WTC11 (cell line): Measurements from ENCODE around the gene TMEM145. TPM values are rescaled to one million over a fixed set of nuclear protein-coding genes. Genes with fewer than 3 reads are reported as not detected.

Experiments used
- ATAC-seq: fragments of 200-7000 bp; cut with Tn5 transposase; 2 replicates; pipeline ENCODE4 v1.10.0; 2021; ENCODE audit warnings: mild to moderate bottlenecking, moderate library complexity
- CTCF ChIA-PET: fragments of 300-600 bp; sonication (Branson Sonifier 250); formaldehyde crosslinking; loops from one replicate; lab custom pipeline; 2021; ENCODE audit warnings: antibody characterized with exemption; lab: Charles Lee
- POLR2A ChIA-PET: fragments of 350-600 bp; sonication (Branson Sonifier 250); formaldehyde crosslinking; loops from one replicate; lab custom pipeline; 2021; ENCODE audit warnings: antibody characterized with exemption; lab: Charles Lee
- DNase-seq: peaks from one replicate; pipeline ENCODE4 v3.0.0; 2021; ENCODE audit warnings: low spot score
- H3K27ac Mint-ChIP-seq: 2 replicates; pipeline ENCODE4 v1.8.0; 2021; ENCODE audit warnings: mixed read lengths
- H3K27me3 Mint-ChIP-seq: 2 replicates; pipeline ENCODE4 v1.8.0; 2021; ENCODE audit warnings: low read depth, mild to moderate bottlenecking, moderate library complexity, mixed read lengths
- H3K36me3 Mint-ChIP-seq: 2 replicates; pipeline ENCODE4 v1.8.0; 2021; ENCODE audit warnings: mixed read lengths
- H3K4me1 Mint-ChIP-seq: 2 replicates; pipeline ENCODE4 v1.8.0; 2022; ENCODE audit warnings: mixed read lengths
- H3K4me3 Mint-ChIP-seq: 2 replicates; pipeline ENCODE4 v1.8.0; 2021; ENCODE audit warnings: mild to moderate bottlenecking, moderate library complexity, mixed read lengths
- H3K9me3 Mint-ChIP-seq: 2 replicates; pipeline ENCODE4 v1.8.0; 2021; ENCODE audit warnings: mixed read lengths
- AFF4 ChIP-seq: sonication (generic); formaldehyde crosslinking; IDR thresholded peaks from 2 replicates; pipeline ENCODE4 v1.8.1; 2023; ENCODE audit warnings: mild to moderate bottlenecking, missing genetic modification reagents, borderline replicate concordance
- AR ChIP-seq: fragments of 250-450 bp; sonication (Bioruptor Pico); IDR thresholded peaks from 2 replicates; pipeline ENCODE4 v1.9.0; 2021; ENCODE audit warnings: mild to moderate bottlenecking
- E2F4 ChIP-seq: sonication (generic); formaldehyde crosslinking; IDR thresholded peaks from 2 replicates; pipeline ENCODE4 v1.8.1; 2022; ENCODE audit warnings: low read depth, mild to moderate bottlenecking, moderate library complexity, missing genetic modification reagents, borderline replicate concordance
- ELF4 ChIP-seq: sonication (generic); formaldehyde crosslinking; IDR thresholded peaks from 2 replicates; pipeline ENCODE4 v1.8.1; 2022; ENCODE audit warnings: low read depth, mild to moderate bottlenecking, moderate library complexity, missing genetic modification reagents
- EMX1 ChIP-seq: fragments of 250-450 bp; sonication (Bioruptor Pico); IDR thresholded peaks from 2 replicates; pipeline ENCODE4 v1.8.0; 2021; ENCODE audit warnings: mild to moderate bottlenecking
- ETV6 ChIP-seq: sonication (generic); formaldehyde crosslinking; IDR thresholded peaks from 2 replicates; pipeline ENCODE4 v1.8.1; 2022; ENCODE audit warnings: mild to moderate bottlenecking, missing genetic modification reagents
- GTF2I ChIP-seq: fragments of 250-450 bp; sonication (Bioruptor Pico); conservative IDR thresholded peaks from 2 replicates; pipeline ENCODE4 v1.4.0; 2021; ENCODE audit warnings: mild to moderate bottlenecking
- KAT7 ChIP-seq: sonication (generic); formaldehyde crosslinking; IDR thresholded peaks from 2 replicates; pipeline ENCODE4 v1.8.1; 2023; ENCODE audit warnings: missing genetic modification reagents, mild to moderate bottlenecking, borderline replicate concordance
- MYBL2 ChIP-seq: sonication (generic); formaldehyde crosslinking; IDR thresholded peaks from 2 replicates; pipeline ENCODE4 v1.8.1; 2023; ENCODE audit warnings: mild to moderate bottlenecking, moderate library complexity, missing genetic modification reagents
- NFATC4 ChIP-seq: fragments of 250-450 bp; sonication (Bioruptor Pico); IDR thresholded peaks from 2 replicates; pipeline ENCODE4 v1.9.0; 2021; ENCODE audit warnings: mild to moderate bottlenecking
- NR3C1 ChIP-seq: sonication (generic); formaldehyde crosslinking; conservative IDR thresholded peaks from 2 replicates; pipeline ENCODE4 v1.8.1; 2023; ENCODE audit warnings: low read depth, mild to moderate bottlenecking, missing genetic modification reagents
- PRRX2 ChIP-seq: fragments of 250-450 bp; sonication (Bioruptor Pico); IDR thresholded peaks from 2 replicates; pipeline ENCODE4 v1.8.0; 2021; ENCODE audit warnings: mild to moderate bottlenecking
- RELA ChIP-seq: sonication (generic); formaldehyde crosslinking; IDR thresholded peaks from 2 replicates; pipeline ENCODE4 v1.8.1; 2022; ENCODE audit warnings: missing genetic modification reagents, mild to moderate bottlenecking, borderline replicate concordance
- TEAD1 ChIP-seq: sonication (generic); formaldehyde crosslinking; IDR thresholded peaks from 2 replicates; pipeline ENCODE4 v1.8.0; 2022; ENCODE audit warnings: mild to moderate bottlenecking, missing genetic modification reagents
- TP53 ChIP-seq: sonication (generic); formaldehyde crosslinking; IDR thresholded peaks from 2 replicates; pipeline ENCODE4 v1.8.1; 2023; ENCODE audit warnings: mild to moderate bottlenecking, missing genetic modification reagents
- ZNF219 ChIP-seq: sonication (generic); formaldehyde crosslinking; IDR thresholded peaks from 2 replicates; pipeline ENCODE4 v1.8.0; 2023; ENCODE audit warnings: missing genetic modification reagents, mild to moderate bottlenecking, borderline replicate concordance
- ZNF263 ChIP-seq: sonication (generic); formaldehyde crosslinking; IDR thresholded peaks from 2 replicates; pipeline ENCODE4 v1.8.1; 2022; ENCODE audit warnings: low read depth, mild to moderate bottlenecking, moderate library complexity, missing genetic modification reagents
- ZNF281 ChIP-seq: sonication (generic); formaldehyde crosslinking; IDR thresholded peaks from 2 replicates; pipeline ENCODE4 v1.8.0; 2023; ENCODE audit warnings: mild to moderate bottlenecking, missing genetic modification reagents
- ZNF396 ChIP-seq: fragments of 250-450 bp; sonication (Bioruptor Pico); IDR thresholded peaks from 2 replicates; pipeline ENCODE4 v1.8.0; 2021; ENCODE audit warnings: mild to moderate bottlenecking, moderate library complexity, borderline replicate concordance
- total RNA-seq: library from RNA; stranded (reverse); gene quantifications from 3 replicates; pipeline ENCODE4 v1.2.3, GENCODE V29; 2021

Gene TMEM145
- total RNA-seq, 1 experiment from 2014 or later = 6.9 TPM

GRCh38 chr19:42332059-42332458, 18.9 kb downstream of the TMEM145 start (continued):
- no peak for TF ChIP-seq AR (CRISPR knock-in tag)

GRCh38 chr19:42333018-42333417, 19.9 kb downstream of the TMEM145 start:
- CTCF ChIA-PET = interaction anchor here (0.8 to 4.6 kb wide), 2 partner anchors 10 to 28 kb away, joined by 3 to 30 read pairs; no protein-coding TSS in a partner anchor
- DNase-seq (no peak), ATAC-seq (no peak)
- no peaks in the 10 kb centered on the region for H3K9me3 Mint-ChIP-seq
- H3K27me3 Mint-ChIP-seq = no peaks in the 10 kb centered on the region
- peaks cover 3% of the 10 kb centered on the region; the same call in 1 of the 2 replicates for H3K36me3 Mint-ChIP-seq
- no peak overlapping the region for H3K4me3 Mint-ChIP-seq
- H3K27ac Mint-ChIP-seq = no peak overlapping the region
- TF ChIP-seq GTF2I (CRISPR knock-in tag) = no peak
- TF ChIP-seq MYBL2 (CRISPR knock-in tag) = no peak
- no peak for TF ChIP-seq ELF4 (CRISPR knock-in tag)
- no peak for TF ChIP-seq PRRX2 (CRISPR knock-in tag)
- TF ChIP-seq ZNF219 = no peak
- no peak for TF ChIP-seq ZNF281 (CRISPR knock-in tag)
- no peak for TF ChIP-seq E2F4 (CRISPR knock-in tag)
- no peak for TF ChIP-seq EMX1 (CRISPR knock-in tag)
- TF ChIP-seq TP53 (CRISPR knock-in tag) = no peak
- no peak for TF ChIP-seq KAT7
- TF ChIP-seq ZNF396 (CRISPR knock-in tag) = no peak
- TF ChIP-seq TEAD1 (CRISPR knock-in tag) = no peak
- TF ChIP-seq NFATC4 = no peak
- no peak for TF ChIP-seq NR3C1 (CRISPR knock-in tag)
- TF ChIP-seq ETV6 (CRISPR knock-in tag) = no peak
- no peak for TF ChIP-seq ZNF263
- TF ChIP-seq RELA (CRISPR knock-in tag) = no peak
- TF ChIP-seq AFF4 (CRISPR knock-in tag) = no peak
- POLR2A ChIA-PET = no interaction called here
- H3K4me1 Mint-ChIP-seq = peaks cover 14% of the 10 kb centered on the region
